HG03108 (cell line): ENCODE results near the gene PRSS38.

Experiments used
- ATAC-seq: cut with Tn5 transposase; IDR thresholded peaks from one replicate; pipeline ENCODE4 v1.9.1; 2021; ENCODE audit warnings: moderate library complexity; ENCODE audit not compliant: unreplicated experiment

PRSS38 gene

DNA sequence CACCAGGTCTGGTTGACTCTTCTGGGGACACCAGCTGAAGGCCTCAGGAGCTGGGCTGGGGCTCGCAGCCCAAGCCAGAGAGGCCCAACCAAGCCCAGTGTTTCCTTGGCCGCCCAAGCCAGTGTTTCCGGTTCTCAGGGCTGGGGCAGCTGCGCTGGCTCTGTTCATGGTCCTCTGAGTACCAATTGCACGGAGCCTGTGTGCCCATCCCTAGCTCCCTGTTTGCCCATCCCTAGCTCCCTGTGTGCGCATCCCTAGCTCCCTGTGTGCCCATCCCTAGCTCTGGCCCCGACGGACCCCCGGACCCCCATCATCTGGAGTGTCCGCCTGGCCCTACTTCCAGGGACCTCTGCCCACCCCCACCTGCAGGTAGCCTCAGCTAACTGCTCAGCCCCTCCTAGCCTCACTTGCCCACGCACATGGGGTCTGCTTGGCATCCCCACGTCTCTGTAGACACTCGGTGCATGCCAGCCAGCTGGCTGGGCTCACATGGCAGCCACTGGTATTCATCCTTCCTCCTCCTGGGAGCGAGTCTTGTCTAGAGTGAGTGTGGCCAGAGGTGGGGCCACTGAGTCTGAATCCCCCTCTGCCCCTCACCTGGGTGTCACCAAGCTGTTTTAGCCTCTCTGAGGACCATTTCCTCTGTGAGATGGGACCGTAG, 68.3 kb downstream of the PRSS38 start:
- no peak for ATAC-seq

DNA sequence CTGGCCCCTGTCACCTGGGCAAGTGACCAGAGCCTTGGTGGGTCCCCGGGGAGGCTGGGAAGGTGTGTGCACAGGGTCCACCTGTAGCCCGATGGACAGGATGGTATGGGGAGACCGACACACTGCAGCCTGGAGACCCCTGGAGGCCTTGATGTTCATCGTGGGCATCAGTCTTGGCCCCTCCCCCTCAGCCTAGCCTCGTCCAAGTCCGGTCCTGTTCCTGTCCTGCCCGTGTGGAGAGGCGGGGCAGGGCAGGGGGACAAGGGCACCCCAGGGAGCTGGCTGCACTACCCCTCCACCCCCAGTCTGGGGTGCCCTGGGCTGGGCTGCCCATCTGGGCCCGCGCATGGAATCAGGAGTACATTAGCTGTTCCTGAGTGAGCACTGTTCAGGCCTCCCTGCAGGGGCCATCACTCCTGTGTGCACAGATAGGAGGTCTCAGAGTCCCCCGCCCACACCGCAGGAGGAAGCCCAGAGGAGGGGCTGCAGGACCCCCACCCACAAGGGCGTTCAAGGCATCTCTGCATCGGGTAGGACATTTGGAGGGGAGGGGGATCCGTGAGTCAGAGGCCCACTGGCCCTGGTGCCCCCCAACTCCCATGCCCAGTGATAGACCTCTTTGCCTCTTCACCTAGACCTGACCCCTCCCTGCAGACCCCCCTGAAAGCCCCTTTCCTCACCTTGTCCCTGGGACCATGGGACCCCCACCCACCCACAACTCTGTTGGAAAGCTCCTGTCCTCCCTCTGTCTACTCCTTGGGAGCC, 69.1 kb downstream of the PRSS38 start:
- ATAC-seq = no peak

DNA sequence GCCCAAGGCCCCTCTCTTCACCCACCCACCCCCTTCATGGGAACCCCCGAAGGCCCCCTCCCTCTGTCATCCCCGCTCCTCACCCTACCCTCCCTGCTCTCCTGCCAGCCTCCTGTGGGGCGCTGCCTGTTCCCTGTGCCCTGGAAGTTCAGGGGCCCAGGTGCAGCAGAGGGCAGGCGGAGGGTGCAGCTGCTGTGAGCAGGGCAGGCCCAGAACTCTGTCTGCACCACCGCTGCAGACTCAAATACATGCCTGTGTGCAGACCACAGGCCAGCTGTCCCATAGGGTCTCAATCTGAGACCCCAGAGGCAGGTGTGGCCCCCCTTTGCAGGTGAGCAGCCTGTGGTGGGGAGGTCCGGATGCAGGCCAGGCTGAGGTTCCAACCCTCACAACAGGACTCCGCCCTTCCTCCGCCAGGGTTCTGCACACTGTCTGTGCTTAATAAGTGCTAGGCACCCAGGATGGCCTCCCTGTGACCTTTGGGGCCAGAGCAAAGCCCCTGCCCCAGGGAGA, 69.7 kb downstream of the PRSS38 start:
- ATAC-seq = no peak

GRCh38 chr1:227885648-227886502, 70.4 kb downstream of the PRSS38 start:
- ATAC-seq = no peak

GRCh38 chr1:227886503-227886961, 71.1 kb downstream of the PRSS38 start:
- ATAC-seq = no peak

GRCh38 chr1:227886993-227887696, 71.7 kb downstream of the PRSS38 start:
- no peak for ATAC-seq

DNA sequence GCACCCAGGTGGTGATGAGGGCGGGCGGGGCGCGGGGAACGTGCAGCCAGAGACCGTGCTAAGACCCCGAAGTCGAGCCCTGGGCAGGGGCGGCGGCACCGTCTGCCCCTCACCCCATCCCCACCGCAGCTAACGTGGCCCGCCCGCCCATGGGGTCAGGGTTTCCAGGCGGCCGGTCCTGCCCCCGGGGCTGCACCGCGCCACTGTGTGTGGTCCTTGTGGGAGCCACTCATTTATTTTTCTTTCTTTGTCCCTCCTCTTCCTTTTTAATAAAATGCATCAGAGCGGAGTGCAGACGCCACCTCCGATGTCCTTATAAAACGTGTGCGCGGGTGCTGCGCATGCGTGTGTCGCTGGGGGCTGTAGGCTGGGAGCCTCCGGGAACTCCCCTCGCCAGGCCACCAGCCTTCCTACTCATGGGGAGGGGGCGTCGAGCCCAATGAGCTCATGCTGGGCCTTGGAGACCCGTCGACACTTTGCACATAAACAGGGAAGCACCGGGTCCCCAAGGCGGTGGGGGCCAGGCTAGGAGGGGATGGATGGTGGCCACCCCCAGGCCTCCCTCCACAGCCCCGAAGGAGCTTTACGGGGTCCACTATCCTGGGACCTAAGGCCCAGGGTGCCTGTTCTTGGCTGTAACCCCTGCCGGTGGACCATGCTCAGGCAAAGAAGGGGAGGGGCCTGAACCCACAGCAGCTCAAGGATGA, 72.4 kb downstream of the PRSS38 start:
- no peak for ATAC-seq

DNA sequence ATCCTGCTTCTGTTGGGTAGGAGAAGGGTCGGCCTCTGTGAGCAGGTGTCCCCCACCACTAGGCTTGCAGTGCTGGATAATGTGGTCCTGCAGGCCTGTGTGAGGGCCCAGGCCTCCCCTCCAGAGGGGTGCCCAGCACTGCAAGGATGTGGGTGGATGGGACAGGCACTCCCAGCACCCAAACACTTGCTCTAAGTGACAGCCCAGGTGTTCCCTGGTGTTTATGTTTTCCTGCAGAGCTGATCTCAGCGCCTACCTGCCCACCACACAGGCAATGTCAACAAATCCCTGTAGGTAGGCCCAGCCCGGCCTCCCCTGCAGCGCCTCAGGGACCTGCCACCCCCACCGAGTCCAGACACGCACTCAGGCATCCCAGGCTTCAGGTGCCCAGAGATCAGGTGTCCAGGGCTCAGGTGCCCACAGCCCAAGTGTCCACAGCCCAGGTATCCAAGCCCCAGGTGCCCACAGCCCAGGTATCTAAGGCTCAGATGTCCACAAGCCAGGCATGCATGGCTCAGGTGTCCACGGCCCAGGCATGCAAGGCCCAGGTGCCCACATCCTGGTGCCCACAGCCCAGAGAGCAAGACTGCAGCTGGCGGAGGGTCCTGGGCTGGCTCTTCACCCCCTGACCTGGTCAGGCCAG, 73.0 kb downstream of the PRSS38 start:
- ATAC-seq = no peak

GRCh38 chr1:227889047-227889862, 73.8 kb downstream of the PRSS38 start:
- no peak for ATAC-seq

- no peak for ATAC-seq
These were observed 74.5 kb downstream of the PRSS38 start for GRCh38 chr1:227889863-227890405.

DNA sequence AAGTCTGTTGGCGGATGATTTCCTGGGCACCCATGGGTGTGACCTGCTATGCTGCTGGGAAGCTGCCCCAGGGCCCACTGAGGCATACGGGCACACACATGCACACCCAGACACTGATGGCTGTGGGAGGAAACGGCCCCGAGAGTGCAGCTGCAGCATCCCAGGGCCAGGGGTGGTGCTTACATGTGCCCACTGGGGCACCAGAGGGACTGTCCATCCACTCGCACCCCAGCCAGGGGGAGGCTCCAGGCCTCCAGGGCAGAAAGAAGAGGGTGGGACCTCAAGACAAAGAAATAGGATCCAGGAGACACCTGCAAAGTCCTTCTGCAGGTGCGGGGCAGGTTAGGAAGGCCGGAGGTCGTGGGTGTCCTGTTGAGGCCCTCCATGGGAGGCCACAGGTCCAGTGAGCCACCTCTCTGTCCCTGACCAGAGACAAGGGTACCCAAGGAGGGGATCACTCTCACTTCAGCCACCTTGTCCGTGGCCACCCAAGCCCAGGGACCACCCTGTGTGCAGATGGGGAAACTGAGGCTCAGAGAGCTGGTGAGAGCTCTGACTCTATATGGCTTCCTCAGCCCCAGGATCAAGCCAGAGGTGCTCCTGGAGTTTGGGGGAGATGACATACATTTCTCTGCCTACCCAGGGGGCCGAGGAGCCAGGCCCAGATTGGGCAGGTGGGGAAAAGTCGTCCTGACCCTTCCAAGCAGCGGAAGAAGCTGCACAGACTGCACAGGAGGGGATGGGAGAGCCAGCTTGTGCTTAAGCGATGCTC, 75.2 kb downstream of the PRSS38 start:
- no peak for ATAC-seq

- no peak for ATAC-seq
These were observed 75.9 kb downstream of the PRSS38 start for GRCh38 chr1:227891223-227891954.

DNA sequence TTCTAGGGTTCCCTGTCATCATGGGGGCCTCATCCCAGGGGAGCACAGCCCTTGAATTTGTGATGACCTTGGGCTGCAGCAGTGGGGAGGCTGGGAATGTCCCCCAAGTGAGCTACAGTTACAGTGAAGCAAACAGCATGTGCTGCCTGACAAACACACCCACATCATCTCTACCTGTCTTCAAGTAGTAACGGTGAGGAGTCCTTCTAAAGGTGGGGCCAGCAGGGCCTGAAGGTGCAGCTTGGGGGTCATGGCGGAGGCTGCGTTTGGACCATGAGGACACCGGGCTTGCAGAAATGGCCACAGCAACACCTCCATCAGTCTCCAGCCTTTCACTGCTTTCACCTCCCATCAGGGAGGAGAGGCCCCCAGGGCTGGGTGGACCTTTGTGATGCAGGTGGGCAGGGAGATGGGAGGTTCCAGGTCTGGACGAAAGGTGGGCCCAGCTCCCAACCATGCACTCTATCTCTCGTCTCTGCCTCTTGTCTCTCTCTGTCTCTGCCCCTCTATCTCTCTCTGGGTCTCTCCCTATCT, 76.5 kb downstream of the PRSS38 start:
- no peak for ATAC-seq

GRCh38 chr1:227892489-227893299, 77.2 kb downstream of the PRSS38 start:
- no peak for ATAC-seq

DNA sequence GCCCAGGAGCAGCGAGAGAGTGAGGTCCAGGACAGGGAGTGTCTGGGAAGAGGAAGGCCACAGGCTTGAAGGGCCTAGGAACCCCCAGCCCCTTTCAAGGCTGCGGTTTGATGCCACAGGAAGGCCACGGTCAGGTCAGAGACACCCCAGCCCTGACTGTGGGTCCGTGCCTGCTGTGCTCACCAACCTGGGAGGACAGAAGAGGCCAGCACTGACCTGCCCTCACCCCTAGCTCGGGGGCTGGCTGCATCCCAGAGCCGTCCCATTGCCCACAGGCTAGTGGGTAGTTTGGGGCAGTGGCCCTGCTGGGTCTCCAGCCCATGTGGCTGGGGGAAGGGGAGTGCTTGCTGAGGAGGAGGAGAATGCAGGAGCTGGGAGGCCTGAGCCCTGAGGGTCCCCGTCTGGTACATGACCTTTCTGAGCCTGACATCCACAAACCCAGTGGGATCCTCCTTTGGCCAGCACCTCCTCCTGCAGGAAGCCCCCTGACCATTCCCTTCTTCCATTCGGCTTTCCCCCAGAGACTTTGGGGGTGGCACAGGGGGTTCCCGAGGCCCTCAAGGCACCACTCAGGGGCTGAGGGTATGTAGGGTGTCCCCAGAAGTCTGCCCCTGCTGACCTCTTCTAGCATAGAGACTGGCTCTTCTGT, 77.9 kb downstream of the PRSS38 start:
- no peak for ATAC-seq
